ENCODE results near the gene DNAH2.

GRCh38 chr17:7780736-7781135 is 63.2 kb downstream of the DNAH2 start:
- TF ChIP-seq RAD21 (IDR thresholded peaks at IDR 0.05; ENCODE audit: low read length) (no peak), USF2 (IDR thresholded peaks at IDR 0.05; ENCODE audit: low read depth, low read length) (no peak), POLR2A (IDR thresholded peaks at IDR 0.05; ENCODE audit: low read depth, low read length) (no peak), CTCF (conservative IDR thresholded peaks at IDR 0.05; ENCODE audit: low read depth, low read length) (no peak)
